OCI-M2 (cell line): ENCODE measurements around the gene PREX1.
"Not testable (repeated sequence)": the region's sequence is repeated elsewhere in the genome, so short reads cannot be mapped to it uniquely, and the experiment has no call there.

ENCODE experiments used
- DNase-seq: peaks from one replicate; lab custom pipeline; 2025; ENCODE audit not compliant: unreplicated experiment; lab: John Stamatoyannopoulos, UW

PREX1 gene

DNA sequence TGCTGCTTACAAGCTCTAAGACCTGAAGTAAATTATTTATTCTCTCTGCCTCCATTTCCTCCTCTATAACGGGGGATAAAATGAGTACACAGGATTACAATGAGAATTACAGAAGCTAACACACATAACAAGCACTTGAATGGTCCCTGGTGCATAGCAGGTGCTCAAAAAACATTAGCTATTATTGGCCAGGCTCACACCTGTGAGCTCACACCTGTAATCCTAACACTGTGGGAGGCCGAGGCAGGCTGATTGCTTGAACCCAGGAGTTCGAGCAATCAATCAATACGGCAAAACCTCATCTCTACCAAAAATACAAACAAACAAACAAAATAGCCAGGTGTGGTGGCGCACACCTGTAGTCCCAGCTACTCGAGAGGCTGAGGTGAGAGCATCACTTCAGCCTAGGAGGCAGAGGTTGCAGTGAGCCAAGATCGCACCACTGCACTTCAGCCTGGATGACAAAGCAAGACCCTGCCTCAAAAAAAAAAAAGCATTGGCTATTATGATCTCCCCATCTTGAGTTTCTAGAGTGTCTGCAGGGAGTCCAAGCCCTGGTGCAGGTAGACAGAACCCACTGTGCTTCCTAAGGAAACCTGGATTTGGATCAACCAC is 68.1 kb downstream of the PREX1 start:
- DNase-seq = no peak

DNA sequence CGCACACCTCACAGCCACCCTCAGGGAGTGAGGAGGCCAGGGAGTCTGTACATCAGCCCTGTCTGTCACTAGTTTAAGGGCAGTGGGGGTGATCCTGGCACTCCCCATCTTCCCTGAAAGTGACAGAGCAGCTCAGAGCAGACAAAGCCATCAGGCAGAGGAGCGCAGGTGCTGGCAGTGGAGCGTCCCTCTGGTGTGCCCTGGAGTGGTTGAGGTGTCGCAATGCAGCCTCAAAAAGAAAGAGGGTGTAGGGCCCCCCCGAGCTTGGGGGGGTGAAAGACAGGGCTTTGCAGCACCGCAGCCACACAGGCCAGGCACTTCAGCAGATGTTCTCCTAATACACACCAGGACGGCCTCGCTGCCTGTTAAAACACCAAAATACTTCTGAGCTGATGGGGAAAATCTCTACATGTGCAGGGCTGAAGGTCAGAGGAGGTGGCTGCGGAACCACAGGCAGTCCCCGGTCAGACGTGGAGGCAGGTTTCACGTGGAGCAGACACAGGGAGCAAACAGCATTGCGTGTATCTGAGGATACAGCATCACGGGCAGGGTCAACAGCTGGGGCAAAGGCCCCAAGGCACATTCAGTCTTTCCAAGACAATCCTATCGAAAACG is 69.5 kb downstream of the PREX1 start:
- no peak for DNase-seq

DNA sequence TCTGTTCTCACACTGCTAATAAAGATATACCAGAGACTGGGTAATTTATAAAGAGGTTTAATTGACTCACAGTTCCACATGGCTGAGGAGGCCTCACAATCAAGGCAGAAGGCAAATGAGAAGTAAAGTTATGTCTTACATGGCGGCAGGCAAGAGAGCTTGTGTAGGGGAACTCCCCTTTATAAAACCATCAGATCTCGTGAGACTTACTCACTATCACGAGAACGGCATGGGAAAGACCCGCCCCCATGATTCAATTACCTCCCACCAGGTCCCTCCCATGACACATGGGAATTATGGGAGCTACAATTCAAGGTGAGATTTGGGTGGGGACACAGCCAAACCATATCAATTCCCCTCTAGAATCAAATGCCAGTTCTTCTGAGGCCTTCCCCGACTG is 71.0 kb downstream of the PREX1 start:
- DNase-seq = not testable (repeated sequence)

DNA sequence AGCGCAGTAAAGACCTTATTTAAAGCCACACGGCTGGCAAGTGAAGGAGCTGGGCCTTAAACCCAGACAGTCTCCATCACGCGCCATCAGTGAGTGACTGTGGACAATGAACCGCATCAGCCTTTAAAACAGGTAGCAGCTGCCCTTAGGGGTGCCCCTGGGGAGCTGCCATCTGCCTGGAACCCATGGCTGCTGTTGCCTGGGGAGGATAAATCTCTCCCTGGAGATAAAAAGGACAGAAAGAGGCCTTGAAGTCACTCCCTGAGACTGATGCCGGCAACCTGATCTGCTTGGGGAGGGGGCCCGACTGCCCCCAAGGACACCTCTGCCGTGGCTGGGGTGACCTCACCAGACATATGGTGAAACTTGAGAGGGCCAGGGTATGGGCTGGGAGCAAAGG is 73.5 kb downstream of the PREX1 start:
- no peak for DNase-seq

DNA sequence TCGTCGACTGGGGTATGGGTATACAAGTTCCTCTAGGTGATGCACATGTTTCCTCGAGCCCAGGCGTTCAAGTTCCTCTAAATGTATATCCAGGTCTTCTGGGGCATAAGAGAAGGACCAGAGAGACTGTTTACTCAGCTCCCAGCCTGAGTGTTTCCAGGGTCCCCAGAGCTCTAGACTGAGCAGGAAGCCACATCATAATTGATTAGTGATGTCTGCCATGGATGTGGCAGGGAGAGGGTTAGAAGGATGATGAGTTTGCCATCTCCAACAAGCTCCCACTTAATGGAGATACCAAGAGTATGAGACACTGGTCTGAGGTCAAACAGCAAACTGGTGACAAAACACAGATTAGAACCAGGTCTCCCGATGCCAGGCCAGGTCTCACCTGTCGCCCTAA is 74.8 kb downstream of the PREX1 start:
- DNase-seq = no peak

DNA sequence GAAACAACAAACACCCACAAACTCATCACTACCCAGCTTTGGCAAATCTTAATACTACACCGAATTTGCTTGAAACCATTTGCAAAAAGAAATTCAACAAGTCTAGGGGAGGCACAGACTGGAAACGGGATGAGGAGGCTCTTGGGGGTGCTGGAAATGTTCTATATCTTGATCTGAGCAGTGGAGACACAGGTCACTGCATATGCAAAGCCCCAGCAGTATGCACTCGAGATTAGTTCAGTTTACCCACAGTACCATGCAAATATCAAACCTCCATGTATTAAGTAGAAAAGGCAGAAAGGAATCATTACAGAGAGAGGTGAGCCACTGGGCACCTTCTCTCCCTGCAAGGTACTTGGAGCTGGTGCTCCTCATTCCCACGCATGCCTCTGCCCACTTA is 75.9 kb downstream of the PREX1 start:
- DNase-seq = no peak

DNA sequence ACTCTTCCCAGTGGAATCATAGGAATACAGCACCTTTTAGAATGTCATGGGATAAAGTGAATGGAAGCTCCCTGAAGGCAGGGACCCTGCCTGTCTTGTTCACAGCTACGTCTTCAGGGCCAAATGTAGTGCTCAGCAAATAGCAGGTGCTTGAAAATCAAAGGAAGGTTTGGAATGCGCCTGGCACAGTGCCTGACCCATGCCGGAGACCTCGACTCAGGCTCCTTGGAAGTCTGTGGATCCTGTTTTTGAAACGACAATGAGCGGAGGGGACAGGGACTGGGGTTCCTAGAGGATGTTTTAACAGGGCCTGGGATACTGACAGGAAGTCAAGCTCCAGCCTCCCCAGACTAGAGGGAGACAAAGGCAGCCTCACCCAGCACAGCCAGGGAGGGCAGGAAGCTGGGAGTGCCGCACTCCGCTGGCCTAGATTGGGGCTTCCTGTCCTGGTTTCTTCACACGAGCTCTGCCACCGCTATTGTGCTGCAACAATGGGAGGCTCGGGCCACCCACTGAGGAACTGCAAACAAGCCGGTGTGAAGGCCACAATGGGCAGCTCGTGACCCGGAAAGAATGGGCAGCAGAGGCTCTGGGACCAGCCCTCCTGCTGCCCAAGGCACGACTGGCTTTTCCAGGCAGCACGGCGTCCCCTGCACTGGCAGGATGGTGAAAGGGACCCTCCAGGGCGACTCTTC is 76.7 kb downstream of the PREX1 start:
- no peak for DNase-seq

DNA sequence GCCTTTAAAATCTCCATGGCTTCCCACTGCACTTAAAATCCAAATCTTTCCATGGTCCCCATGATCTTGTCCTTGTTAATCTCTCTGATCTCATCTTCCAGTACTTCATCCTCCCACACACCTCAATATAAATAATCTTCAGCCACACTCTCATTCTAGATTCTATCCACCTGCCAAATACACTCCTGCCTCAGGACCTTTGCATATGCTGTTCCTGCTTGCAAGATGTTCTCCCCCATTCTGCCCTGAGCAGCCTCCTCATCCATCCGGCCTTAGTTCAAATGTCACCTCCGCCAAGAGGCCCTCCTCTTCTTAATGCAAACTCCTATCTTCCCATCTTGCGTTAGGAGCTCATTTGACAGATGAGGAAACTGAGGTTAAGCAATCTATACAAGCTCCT is 77.4 kb downstream of the PREX1 start:
- no peak for DNase-seq

DNA sequence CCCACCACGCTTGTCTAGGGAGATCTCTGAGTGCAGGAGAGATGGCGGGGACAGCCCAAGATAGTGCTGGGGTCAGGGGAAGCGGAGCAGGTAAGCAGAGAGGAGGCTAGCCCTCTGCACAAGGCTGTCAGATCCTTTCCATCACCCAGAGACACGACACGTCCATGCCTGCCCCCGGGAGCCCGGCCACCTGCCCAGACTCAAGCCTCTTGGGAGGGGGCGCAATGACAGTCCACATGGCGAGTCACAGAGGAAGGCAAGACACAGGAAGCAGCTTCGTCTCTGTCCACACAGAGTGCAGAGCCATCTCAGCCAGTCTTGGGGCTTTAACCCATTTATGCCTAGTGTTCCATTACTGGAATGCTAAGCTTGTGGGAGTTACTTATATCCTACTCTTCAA is 78.4 kb downstream of the PREX1 start:
- no peak for DNase-seq

DNA sequence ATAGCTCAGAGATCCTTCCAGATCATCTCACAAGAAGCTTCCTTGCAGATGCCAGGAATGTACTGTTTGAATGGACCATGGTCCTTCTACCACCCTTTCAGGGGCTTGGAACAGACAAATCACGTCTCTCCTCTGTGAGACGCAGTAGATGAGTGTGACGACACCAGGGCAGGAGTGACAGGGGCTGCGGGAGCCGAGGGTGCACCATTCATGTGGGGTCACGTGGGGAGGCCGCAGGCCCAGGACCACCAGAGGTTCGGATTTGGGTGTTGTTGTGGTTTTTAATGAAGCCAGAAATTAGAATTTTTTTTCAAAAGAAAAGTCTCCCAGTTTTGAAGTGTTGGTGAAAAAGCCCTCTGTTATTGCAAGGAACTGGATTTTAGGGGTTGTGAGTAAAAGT is 79.2 kb downstream of the PREX1 start:
- DNase-seq = no peak

DNA sequence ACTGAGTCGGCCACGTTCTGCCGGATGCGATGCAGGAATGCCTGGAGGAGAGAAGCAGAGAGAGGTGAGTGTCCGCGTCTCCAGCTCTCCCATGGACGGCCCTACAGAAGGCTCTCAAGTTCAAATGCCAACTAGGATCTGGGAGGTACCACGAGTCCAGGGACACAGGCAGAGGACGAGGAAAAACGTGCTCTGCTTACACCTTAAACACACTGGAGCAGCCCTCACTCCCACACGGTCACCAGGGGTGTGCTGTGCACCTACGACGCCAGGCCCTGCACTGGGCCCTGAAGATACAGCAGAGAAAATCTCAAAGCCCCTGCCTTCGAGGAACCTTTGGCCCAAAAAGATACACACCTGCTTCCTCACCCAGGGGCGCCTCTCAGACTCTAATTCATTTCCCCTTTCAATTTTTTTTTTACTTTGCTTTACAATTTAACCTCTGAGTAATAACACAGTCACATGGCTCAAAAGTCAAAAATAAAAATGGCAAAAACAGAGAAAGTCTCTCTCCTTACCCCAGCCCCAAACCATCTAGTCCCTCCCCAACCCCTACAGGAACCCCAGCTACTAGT is 79.9 kb downstream of the PREX1 start:
- no peak for DNase-seq

DNA sequence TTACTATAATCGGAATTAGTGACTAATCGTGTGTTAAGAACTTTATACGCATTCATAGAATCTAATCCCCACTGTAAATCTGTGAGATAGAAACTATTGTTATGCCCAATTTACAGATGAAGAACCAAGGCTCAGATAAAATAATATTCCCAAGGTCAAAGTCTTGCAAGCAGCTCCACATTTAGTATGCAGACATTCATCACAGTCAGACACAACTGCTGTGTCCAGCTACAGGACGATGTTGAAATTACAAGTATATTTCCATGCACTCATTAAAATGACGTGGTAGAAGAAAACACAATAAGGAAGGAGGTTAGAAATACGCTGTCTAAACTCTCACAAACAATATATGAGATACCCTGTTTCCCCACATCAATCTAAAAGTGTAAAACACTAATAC is 82.5 kb downstream of the PREX1 start:
- no peak for DNase-seq

DNA sequence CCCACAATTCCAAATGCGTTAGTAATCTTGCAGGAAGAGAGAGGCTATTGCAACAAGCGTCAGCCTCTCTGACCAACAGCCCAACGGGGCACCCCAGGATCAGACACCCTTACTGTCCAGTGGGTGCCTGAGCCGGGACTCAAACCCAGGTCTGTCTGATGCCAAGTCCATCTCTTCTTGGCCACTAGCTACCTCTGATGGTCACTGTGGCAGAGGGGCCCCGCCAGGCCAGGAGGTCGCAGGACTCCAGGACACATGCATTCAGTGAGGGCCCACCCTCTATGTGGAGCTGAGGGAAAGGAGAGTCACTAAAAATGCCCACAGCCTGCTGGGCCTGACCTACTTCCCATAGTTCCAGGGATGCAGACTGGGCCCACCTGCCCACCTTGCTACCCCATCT is 83.3 kb downstream of the PREX1 start:
- DNase-seq = no peak

DNA sequence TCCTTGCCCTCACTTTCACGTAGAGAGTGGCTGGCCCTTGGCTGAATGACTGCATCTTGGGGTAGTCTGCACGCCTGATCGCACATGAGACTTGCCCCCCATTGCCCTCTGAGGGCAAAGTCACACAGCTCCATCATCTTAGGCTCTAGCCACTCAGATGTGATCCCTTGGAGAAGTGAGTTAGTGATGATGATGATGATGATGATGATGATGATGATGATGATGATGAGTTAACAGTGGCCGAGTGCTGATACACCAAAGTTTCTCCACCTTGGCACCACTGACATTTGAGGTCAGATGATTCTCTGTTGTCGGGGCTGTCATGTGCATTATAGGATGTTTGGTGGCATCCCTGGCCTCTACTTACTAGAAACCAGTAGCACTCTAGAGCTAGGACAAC is 84.0 kb downstream of the PREX1 start:
- no peak for DNase-seq

DNA sequence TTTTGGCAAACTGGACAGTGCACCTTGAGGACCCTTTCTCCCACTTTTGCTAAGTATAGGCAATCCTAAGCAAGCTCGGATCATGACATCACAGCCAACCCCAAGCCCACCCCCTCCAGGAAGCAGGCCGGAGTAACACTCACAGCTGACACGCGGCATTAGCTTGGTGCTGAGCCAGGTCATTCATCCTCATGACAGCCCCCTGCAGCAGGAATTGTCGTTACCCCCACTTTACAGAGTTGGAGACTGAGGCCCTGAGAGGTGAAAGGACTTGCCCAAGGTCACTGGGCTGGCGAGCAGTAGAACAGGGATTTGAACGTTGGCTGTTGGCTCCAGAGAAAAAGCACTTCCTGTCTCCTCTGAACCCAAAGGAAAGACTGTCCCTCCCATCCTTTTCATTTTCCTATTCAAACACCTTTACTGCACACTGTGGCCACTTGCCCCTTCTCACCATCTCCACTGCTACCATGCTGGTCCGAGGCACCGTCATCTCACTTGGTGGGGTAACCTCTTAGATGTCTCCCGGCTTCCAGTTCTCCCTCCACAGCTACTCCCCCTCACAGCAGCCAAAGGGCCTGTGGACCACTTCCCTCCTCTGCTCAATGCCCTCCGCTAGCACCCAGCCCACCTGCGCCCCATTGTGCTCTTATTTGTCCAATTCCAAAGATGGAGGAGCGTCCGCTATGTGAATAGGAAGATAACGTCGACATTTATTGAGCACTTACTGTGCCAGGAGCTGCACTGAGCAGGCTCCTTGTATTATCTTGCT is 84.7 kb downstream of the PREX1 start:
- no peak for DNase-seq

DNA sequence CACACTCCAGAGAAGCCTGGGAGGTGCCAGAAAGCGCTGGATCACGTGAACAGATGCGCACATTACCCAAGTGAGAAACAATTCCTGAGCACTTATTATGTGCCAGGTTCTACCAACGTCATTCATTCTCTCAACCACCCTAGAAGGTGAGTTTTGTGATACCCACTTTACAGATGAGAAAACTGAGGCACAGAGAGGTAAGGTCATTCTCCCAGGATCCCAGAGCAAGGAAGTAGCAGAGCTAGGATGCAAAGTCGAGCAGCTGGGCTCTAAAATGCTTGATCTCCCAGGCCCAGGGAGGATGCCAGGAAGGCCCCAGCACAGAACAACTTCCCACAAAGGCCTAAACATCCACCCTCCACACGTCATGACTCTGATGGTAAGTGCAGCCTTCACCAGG is 85.6 kb downstream of the PREX1 start:
- no peak for DNase-seq

DNA sequence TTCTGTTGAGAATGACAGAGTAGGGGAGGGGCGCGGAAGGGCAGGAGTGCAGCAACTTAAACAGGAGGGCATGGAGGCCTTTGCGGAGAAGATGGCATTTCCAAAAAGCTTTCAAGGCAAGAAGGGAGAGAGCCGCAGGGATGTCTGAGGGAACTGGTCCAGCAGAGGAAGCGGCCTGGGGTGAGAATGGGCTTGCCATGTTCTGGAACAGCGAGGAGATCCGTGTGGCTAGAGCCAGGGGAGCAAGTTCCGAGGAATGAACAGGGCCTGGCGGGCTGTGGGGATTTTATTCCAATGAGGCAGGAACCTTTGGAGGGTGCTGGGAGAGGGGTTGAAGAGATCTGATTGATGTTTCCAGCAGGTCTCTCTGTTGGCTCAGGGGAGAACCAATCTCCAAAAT is 86.1 kb downstream of the PREX1 start:
- no peak for DNase-seq

DNA sequence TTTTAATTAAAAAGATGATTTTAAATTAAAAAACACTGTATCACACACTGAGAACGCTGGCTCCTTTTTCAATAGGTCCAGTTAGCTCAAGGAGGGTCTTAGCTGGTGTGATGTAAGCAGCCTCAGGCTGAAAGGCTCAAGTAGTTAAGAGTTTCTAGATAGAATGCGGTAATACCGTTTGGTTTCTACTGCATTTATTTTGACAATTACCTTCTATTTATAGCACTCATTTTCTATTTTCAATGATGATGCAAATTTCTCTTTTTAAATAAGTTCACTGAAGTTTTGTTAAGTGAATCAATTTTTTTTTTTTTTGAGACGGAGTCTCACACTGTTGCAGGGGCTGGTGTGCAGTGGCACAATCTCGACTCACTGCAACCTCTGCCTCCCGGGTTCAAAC is 87.1 kb downstream of the PREX1 start:
- DNase-seq = no peak

DNA sequence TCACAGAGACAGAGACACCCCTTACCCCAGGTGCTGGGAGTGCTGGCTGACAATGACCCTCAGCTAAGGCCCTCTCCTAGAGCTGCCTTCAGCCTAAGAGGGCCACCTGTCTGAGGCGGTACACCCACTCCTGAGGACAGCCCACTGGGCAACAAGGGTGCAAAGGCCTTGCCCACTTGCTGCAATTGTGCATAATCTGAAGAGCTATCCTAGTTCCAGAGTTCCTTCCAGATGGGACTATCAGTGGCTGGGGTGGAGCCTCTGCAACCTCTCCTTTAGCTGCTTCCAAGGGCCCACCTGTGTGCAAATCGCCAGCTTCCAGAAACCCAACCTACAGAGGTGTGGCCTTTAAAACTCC is 87.5 kb downstream of the PREX1 start:
- no peak for DNase-seq

DNA sequence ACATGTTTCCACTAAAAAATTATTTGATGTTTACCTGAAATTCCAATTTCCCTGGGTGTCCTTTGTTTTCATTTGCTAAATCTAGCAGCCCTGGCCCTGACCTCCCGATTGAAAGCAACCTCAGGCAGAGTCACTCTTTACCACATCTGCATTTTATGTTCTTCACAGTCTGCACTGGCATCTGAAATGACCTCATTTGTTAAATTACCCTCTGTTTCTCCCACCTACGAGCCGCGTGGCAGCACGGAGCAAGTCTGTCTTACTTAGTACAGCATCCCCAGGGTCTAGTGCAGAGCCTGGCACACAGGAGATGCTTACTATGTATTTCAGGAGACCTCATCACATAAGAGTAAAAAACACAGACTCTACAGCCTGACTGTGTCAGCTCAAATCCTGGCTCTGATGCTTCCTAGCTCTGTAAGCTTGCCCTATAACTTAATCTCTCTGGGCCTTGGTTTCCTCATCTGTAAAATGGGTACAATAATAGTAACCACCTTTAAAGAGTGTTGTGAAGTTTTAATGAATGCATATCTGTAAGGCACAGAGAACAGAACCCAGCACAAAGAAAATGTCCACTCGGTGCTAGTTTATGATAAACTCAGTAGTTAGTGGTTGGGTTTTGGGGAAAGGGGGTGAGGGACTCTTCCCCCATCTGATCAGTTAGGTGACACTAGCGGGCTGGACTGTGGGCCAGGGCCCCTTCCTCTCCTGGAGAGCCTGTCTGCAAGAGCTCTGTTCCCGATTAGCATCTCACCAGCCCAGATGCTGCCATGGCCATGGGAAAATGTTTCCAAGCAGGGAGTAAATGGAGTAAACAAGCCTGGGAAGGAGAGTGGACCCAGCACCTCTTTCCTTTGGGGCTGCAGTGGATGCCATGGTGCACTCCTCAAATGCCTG is 88.2 kb downstream of the PREX1 start:
- no peak for DNase-seq
